GM21576 (cell line): Measurements from ENCODE around the gene RBM24.

Experiments
- ATAC-seq: cut with Tn5 transposase; IDR thresholded peaks from one replicate; pipeline ENCODE4 v1.9.1; 2021; ENCODE audit warnings: mild to moderate bottlenecking, moderate library complexity; ENCODE audit not compliant: unreplicated experiment

Gene RBM24

DNA sequence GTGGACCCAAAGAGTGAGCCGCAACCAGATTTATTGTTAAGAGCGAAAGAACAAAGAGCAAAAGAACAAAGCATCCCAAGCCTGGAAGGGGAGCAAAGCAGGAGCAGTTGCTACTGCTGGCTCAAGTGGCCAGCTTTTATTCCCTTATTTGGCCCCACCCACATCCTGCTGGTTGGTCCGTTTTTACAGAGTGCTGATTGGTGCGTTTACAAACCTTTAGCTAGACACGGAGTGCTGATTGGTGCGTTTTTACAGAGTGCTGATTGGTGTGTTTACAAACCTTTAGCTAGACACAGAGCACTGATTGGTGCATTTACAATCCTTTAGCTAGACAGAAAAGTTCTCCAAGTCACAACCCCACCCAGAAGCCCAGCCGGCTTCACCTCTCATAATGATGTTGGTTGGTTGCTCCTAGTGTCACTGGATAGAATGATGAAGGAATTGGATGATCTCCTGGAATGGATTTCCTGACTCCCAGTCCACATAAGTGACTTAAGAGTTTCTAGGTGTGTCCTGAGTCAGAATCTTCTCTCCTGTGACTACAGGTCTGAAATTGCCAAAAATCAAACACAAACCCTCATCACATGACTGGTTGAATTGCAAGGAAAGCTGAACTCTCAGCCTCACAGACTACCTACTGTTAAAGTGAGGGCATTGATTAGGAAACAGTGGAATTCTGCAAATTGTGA lies 60.1 kb downstream of the RBM24 start:
- ATAC-seq, result no peak

DNA sequence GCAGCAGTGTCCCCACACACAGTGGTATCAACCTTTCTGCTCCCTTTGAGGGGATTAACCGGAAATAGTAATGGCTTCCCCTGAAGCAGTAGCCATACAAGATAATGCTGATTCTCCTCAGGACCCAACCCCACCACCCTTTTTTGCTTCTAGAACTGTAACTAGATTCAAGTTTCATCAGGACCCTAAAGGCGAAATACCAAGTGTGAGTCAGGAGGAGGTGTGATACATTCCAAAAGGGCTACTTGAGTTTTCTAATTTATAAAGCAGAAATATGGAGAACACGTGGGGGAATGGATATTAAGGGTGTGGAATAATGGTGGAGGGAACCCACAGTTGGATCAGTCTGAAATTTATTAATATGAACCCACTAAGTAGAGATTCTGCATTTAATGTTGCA lies 60.7 kb downstream of the RBM24 start:
- no peak for ATAC-seq

GRCh38 chr6:17343215-17343614 lies 62.1 kb downstream of the RBM24 start:
- no peak for ATAC-seq
